HEK293 (cell line): ENCODE results near the gene ADAM33.

Source experiments
- CTCF ChIA-PET: fragments of 350-600 bp; formaldehyde crosslinking; extraction: SDS; loops from one replicate; lab custom pipeline; 2021; ENCODE audit warnings: antibody characterized with exemption; lab: Yijun Ruan, JAX
- POLR2A ChIA-PET: fragments of 300-600 bp; formaldehyde crosslinking; extraction: SDS; loops from one replicate; lab custom pipeline; 2020; ENCODE audit warnings: antibody characterized with exemption, inconsistent platforms; lab: Yijun Ruan, JAX
- H3K27ac ChIP-seq: fragments of 200-500 bp; sonication (Bioruptor generic); 2 replicates; pipeline ENCODE4 v1.5.1; 2014; ENCODE audit warnings: low read depth, low read length, control low read depth, inconsistent platforms; ENCODE audit errors: extremely low read depth
- H3K36me3 ChIP-seq, 2 experiments: fragments of 200-500 bp in 1 of 2; sonication (Bioruptor generic) in 1 of 2; 1 replicate in 1 of 2; 2 replicates in 1 of 2; pipeline ENCODE4 v1.5.1; 2014 to 2017; ENCODE audit warnings: inconsistent platforms in 2 of 2, low read length in 2 of 2; ENCODE audit not compliant: control insufficient read depth in 2 of 2, insufficient read depth in 1 of 2
- H3K4me1 ChIP-seq: fragments of 200-500 bp; sonication (Bioruptor generic); 2 replicates; pipeline ENCODE4 v1.5.1; 2014; ENCODE audit warnings: mild to moderate bottlenecking, low read length, inconsistent platforms; ENCODE audit not compliant: control insufficient read depth, insufficient read depth
- H3K4me3 ChIP-seq: 2 replicates; pipeline ENCODE4 v1.5.1; 2011; ENCODE audit warnings: low read depth, mild to moderate bottlenecking, control low read depth, low read length, moderate library complexity
- H3K9me3 ChIP-seq: fragments of 200-500 bp; sonication (Bioruptor generic); 2 replicates; pipeline ENCODE4 v1.5.1; 2014; ENCODE audit warnings: low read depth, low read length, inconsistent platforms; ENCODE audit not compliant: control insufficient read depth, insufficient read depth
- BCL11A ChIP-seq: fragments of 450-650 bp; formaldehyde crosslinking; IDR thresholded peaks from 2 replicates; pipeline ENCODE4 v1.5.1; 2016; ENCODE audit warnings: low read depth, missing biosample characterization, missing genetic modification characterization
- KLF7 ChIP-seq: fragments of 450-650 bp; formaldehyde crosslinking; IDR thresholded peaks from 2 replicates; pipeline ENCODE4 v1.5.1; 2016; ENCODE audit warnings: missing biosample characterization, missing genetic modification characterization, borderline replicate concordance
- ZBTB21 ChIP-seq: fragments of 450-650 bp; formaldehyde crosslinking; IDR thresholded peaks from 2 replicates; pipeline ENCODE4 v1.5.1; 2017; ENCODE audit warnings: missing biosample characterization, missing genetic modification characterization
- ZBTB49 ChIP-seq: fragments of 450-650 bp; formaldehyde crosslinking; IDR thresholded peaks from 2 replicates; pipeline ENCODE4 v1.5.1; 2016; ENCODE audit warnings: missing biosample characterization, missing genetic modification characterization, low read depth
- ZNF140 ChIP-seq: fragments of 450-650 bp; formaldehyde crosslinking; IDR thresholded peaks from 2 replicates; pipeline ENCODE4 v1.5.1; 2016; ENCODE audit warnings: missing biosample characterization, missing genetic modification characterization
- ZNF148 ChIP-seq: fragments of 450-650 bp; formaldehyde crosslinking; IDR thresholded peaks from 2 replicates; pipeline ENCODE4 v1.5.0; 2017; ENCODE audit warnings: missing biosample characterization, missing genetic modification characterization, borderline replicate concordance
- ZNF324 ChIP-seq: fragments of 450-650 bp; formaldehyde crosslinking; IDR thresholded peaks from 2 replicates; pipeline ENCODE4 v1.5.1; 2016; ENCODE audit warnings: missing biosample characterization, missing genetic modification characterization
- ZNF473 ChIP-seq: fragments of 450-650 bp; formaldehyde crosslinking; IDR thresholded peaks from 2 replicates; pipeline ENCODE4 v1.5.1; 2017; ENCODE audit warnings: missing biosample characterization, missing genetic modification characterization
- ZNF548 ChIP-seq: fragments of 450-650 bp; formaldehyde crosslinking; IDR thresholded peaks from 2 replicates; pipeline ENCODE4 v1.5.1; 2016; ENCODE audit warnings: missing biosample characterization, missing genetic modification characterization
- TF ChIP-seq, protein P1 (sequence below): fragments of 450-650 bp; formaldehyde crosslinking; IDR thresholded peaks from 2 replicates; pipeline ENCODE4 v1.5.1; 2017; ENCODE audit warnings: missing biosample characterization, missing genetic modification characterization

Gene ADAM33

GRCh38 chr20:3685341-3685740, 3.5 kb upstream of the ADAM33 start:
- Histone ChIP-seq H3K27ac (no peak overlapping the region), H3K4me1 (no peaks in the 10 kb centered on the region; the same call in 1 of the 2 replicates), H3K9me3 (no peaks in the 10 kb centered on the region), H3K4me3 (no peak overlapping the region), H3K36me3 (no peaks in the 10 kb centered on the region)
- ChIA-PET POLR2A (interaction anchor here (0.5 kb wide), 1 partner anchor 134 kb away, joined by 4 read pairs; no protein-coding TSS in a partner anchor), CTCF (interaction anchor here (2.2 to 5.1 kb wide), 3 partner anchors 8 to 25 kb away, joined by 12 to 34 read pairs (median 26); no protein-coding TSS in a partner anchor)
- no peak for TF ChIP-seq ZBTB21 (tag by site-specific recombination)
- TF ChIP-seq BCL11A (tag by site-specific recombination): no peak

GRCh38 chr20:3681352-3681930, 369 bp downstream of the ADAM33 start:
- Histone ChIP-seq H3K27ac (no peak overlapping the region), H3K36me3 (no peaks in the 10 kb centered on the region), H3K9me3 (no peaks in the 10 kb centered on the region), H3K4me3 (no peak overlapping the region), H3K4me1 (no peaks in the 10 kb centered on the region)
- ChIA-PET POLR2A (no interaction called here), CTCF (interaction anchor here (0.6 to 2.8 kb wide), 3 partner anchors 15 to 98 kb away, joined by 3 to 21 read pairs (median 3); no protein-coding TSS in a partner anchor)
- TF ChIP-seq, protein P1, sequence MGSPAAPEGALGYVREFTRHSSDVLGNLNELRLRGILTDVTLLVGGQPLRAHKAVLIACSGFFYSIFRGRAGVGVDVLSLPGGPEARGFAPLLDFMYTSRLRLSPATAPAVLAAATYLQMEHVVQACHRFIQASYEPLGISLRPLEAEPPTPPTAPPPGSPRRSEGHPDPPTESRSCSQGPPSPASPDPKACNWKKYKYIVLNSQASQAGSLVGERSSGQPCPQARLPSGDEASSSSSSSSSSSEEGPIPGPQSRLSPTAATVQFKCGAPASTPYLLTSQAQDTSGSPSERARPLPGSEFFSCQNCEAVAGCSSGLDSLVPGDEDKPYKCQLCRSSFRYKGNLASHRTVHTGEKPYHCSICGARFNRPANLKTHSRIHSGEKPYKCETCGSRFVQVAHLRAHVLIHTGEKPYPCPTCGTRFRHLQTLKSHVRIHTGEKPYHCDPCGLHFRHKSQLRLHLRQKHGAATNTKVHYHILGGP (tag by site-specific recombination): no peak
- no peak for TF ChIP-seq ZNF548

GRCh38 chr20:3680701-3681351, 984 bp downstream of the ADAM33 start:
- H3K4me3 ChIP-seq: no peak overlapping the region
- TF ChIP-seq ZBTB49 (tag by site-specific recombination) (no peak), KLF7 (no peak), ZNF148 (tag by site-specific recombination) (no peak), ZNF140 (tag by site-specific recombination) (no peak), ZNF324 (no peak), ZNF473 (tag by site-specific recombination) (no peak)
- TF ChIP-seq, all 188 proteins: peak for 0
- Histone ChIP-seq H3K27ac (no peak overlapping the region), H3K4me1 (no peaks in the 10 kb centered on the region), H3K9me3 (no peaks in the 10 kb centered on the region), H3K36me3 (no peaks in the 10 kb centered on the region)
- POLR2A ChIA-PET: no interaction called here
- CTCF ChIA-PET: interaction anchor here (0.5 to 2.8 kb wide), 2 partner anchors 30 to 62 kb away, joined by 3 to 21 read pairs; no protein-coding TSS in a partner anchor
